Measurements from ENCODE around the gene MIAT.

MIAT gene

GRCh38 chr22:26648528-26649388 is 8.6 kb upstream of the MIAT start:
- DNase-seq (ENCODE audit: low read depth, low spot score) = no peak
- ChIA-PET CTCF (no interaction called here), POLR2A (no interaction called here)
- no peak for TF ChIP-seq CTCF (IDR thresholded peaks at IDR 0.05; ENCODE audit: insufficient read depth, low read length, missing control alignments)
- H3K4me3 ChIP-seq (ENCODE audit: low read depth, low read length) = no peak overlapping the region

GRCh38 chr22:26650722-26651421 is 6.5 kb upstream of the MIAT start:
- H3K4me3 ChIP-seq (ENCODE audit: low read depth, low read length) = no peak overlapping the region
- POLR2A ChIA-PET = no interaction called here
- TF ChIP-seq CTCF (IDR thresholded peaks at IDR 0.05; ENCODE audit: insufficient read depth, low read length, missing control alignments) = no peak
- no peak for DNase-seq (ENCODE audit: low read depth, low spot score)
- CTCF ChIA-PET = interaction anchor here (1.0 to 1.6 kb wide), 3 partner anchors 16 to 286 kb away, joined by 3 to 7 read pairs (median 3); no protein-coding TSS in a partner anchor

GRCh38 chr22:26651815-26652214 is 5.6 kb upstream of the MIAT start:
- ChIA-PET CTCF (interaction anchor here (1.0 to 1.6 kb wide), 3 partner anchors 15 to 287 kb away, joined by 3 to 7 read pairs (median 3); no protein-coding TSS in a partner anchor), POLR2A (no interaction called here)
- DNase-seq (ENCODE audit: low read depth, low spot score) = no peak
- no peak overlapping the region for H3K4me3 ChIP-seq (ENCODE audit: low read depth, low read length)
- TF ChIP-seq CTCF (IDR thresholded peaks at IDR 0.05; ENCODE audit: insufficient read depth, low read length, missing control alignments) = no peak

GRCh38 chr22:26658161-26658560 is 773 bp downstream of the MIAT start:
- TF ChIP-seq CTCF (IDR thresholded peaks at IDR 0.05; ENCODE audit: insufficient read depth, low read length, missing control alignments) = no peak
- no peak for DNase-seq (ENCODE audit: low read depth, low spot score)
- ChIA-PET POLR2A (no interaction called here), CTCF (no interaction called here)
- peak overlapping the region; percentile 41 for H3K4me3 ChIP-seq (ENCODE audit: low read depth, low read length)

- peak; percentile 47 for DNase-seq (ENCODE audit: low read depth, low spot score)
- TF ChIP-seq CTCF (IDR thresholded peaks at IDR 0.05; ENCODE audit: insufficient read depth, low read length, missing control alignments) = no peak
- peak overlapping the region; percentile 41 for H3K4me3 ChIP-seq (ENCODE audit: low read depth, low read length)
- CTCF ChIA-PET = interaction anchor here (1.1 kb wide), 1 partner anchor 20 kb away, joined by 3 read pairs; no protein-coding TSS in a partner anchor
- POLR2A ChIA-PET = no interaction called here
Observed at GRCh38 chr22:26658671-26659478, 1.5 kb downstream of the MIAT start.
